GM18951 (cell line): ENCODE measurements around the gene RPS6KL1.

Experiments
- POLR2A ChIP-seq: IDR thresholded peaks from 4 replicates; pipeline ENCODE4 v1.6.1; 2011; ENCODE audit warnings: mild to moderate bottlenecking; ENCODE audit not compliant: insufficient read length, insufficient read depth; ENCODE audit errors: extremely low read depth
- in situ Hi-C: fragments of 300-500 bp; cut with MboI; formaldehyde crosslinking; loops from one replicate; pipeline ENCODE4 v1.12.0; 2022; ENCODE audit warnings: low sequenced_read_pairs, mixed read lengths, inconsistent platforms; ENCODE audit not compliant: unreplicated experiment

RPS6KL1 gene

DNA sequence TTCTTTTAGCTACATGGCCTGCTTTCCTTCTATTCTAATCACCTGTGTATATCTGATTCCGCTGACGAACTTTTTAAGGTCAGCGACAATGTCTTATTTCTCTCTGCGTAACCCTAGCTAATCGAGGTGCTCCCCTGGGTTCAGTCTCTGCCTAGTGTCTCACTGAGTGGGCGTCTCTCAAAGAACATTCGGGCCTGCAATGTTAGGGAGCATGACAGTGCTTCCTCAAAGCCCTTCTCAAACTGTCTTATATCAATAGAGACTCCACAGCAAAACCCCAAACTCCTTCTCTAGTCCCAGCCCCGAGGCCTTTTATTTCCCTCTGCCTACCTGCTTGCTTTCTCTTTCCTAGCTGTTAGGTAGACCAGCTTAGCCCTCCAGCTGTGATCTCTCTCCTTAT, 13.7 kb upstream of the RPS6KL1 start:
- in situ Hi-C loops = loop anchor here (10.0 kb wide), 1 partner anchor 148 kb away; no protein-coding TSS in a partner anchor
- no peak for TF ChIP-seq POLR2A

DNA sequence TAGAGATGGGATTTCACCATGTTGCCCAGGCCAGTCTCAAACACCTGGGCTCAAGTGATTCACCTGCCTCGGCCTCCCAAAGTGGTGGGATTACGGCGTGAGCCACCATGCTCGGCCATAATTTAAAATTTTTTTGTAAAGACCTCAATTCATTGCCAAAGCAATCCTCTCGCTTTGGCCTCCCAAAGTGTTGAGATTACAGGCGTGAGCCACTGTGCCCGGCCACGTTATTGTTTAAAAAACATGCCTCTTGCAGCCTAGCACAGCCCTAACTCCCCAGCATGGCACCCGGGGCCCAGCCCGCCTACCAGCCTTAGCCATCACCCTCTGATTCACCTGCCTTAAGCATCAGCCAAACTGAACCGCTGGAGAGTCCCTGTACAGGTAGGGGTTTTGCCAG, 13.1 kb upstream of the RPS6KL1 start:
- in situ Hi-C loops = loop anchor here (10.0 kb wide), 1 partner anchor 149 kb away; no protein-coding TSS in a partner anchor
- TF ChIP-seq POLR2A = no peak

DNA sequence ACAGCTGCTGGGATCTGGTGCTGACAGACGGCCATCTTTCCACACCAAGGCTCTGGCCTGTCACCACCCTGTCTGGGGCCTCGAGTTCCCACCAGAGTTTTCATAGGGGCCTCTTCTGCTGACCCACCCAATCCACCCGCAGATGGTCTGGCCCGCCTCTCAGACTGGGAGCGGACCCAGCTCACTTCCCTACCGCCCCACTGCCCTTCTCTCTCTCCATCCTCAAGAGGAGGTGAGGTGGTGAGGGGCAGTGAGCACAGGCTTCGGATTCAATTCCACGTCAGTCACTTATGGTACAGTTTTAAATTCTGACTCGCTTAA, 12.3 kb upstream of the RPS6KL1 start:
- TF ChIP-seq POLR2A = no peak
- in situ Hi-C loops = loop anchor here (10.0 kb wide), 1 partner anchor 149 kb away; no protein-coding TSS in a partner anchor

DNA sequence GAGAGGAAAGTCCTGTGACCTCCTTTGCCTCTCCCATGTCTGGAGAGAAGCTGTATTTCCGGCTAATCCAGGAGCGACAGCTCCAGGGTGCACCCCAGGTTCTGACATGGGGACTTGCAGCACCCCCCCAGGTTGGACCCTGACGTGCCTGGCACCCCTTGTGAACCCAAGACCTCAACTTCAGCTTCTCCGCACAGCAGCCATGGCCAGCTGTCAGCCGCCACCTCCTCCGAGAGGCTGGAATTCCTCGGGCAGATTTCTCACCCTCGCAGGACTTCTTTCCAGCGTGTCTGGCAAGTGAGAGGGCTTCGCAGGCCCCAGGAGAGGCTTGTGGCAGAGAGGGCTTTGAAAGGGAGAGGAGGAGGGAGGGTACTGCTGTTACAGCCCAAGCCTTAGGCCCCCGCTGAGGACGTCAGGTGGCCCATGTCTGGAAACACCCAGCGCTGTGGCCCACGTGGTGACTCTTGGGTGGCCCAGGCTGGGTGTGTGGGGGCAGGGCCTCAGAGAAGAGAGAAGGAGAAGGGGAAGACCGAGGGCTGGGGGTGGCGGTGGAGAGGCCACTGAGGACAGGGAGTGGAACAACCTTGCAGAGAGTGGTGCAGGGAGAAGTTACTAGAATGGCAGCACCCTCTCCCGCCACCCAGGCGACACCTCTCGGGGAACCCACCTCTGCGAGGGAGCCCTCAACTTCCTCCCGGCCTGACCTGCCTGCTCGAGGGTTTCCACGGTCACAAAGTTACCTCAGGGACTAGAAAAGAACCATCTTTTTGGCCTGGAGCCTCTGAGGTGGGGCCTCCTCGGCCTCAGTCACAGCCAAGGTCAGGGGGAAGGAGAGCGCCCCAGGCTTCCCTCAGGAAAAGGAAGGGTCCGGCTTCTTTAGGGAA, 11.7 kb upstream of the RPS6KL1 start:
- in situ Hi-C loops = loop anchor here (10.0 kb wide), 1 partner anchor 150 kb away; no protein-coding TSS in a partner anchor
- TF ChIP-seq POLR2A = no peak

DNA sequence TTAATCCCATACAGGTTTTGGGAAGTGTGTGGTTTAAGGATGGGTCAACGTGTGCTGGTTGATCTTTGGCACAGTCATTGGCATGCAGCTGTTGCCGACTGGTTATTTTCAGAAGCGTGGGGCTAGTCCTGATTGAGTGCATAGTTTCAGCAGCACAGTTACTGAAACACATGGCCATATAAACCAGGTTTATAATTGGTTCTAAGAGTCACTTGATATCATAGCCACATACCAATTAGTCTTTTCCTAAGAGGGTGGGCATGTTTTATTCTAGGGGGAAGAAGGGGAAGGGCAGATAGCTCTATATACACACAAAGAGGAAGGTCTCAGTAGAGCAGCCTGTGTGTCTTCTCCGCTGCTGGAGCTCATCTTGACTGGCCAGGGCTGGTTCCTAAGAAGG, 11.0 kb upstream of the RPS6KL1 start:
- in situ Hi-C loops = loop anchor here (10.0 kb wide), 1 partner anchor 151 kb away; no protein-coding TSS in a partner anchor
- TF ChIP-seq POLR2A = no peak

DNA sequence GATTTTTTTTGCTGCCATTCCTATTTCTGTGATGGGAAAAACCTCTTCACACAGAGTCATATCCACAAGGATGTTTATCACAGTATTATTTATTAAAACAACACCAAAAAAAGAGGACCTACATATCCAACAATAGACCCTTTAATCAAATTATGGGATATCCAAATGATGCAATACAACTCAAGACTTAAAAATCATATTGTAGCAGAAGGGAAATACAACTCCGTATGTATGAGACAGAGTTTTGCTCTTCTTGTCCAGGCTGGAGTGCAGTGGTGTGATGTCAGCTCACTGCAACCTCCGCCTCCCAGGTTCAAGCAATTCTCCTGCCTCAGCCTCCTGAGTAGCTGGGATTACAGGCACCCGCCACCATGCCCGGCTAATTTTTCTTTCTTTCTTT, 9.9 kb upstream of the RPS6KL1 start:
- in situ Hi-C loops = loop anchor here (10.0 kb wide), 1 partner anchor 152 kb away; no protein-coding TSS in a partner anchor

DNA sequence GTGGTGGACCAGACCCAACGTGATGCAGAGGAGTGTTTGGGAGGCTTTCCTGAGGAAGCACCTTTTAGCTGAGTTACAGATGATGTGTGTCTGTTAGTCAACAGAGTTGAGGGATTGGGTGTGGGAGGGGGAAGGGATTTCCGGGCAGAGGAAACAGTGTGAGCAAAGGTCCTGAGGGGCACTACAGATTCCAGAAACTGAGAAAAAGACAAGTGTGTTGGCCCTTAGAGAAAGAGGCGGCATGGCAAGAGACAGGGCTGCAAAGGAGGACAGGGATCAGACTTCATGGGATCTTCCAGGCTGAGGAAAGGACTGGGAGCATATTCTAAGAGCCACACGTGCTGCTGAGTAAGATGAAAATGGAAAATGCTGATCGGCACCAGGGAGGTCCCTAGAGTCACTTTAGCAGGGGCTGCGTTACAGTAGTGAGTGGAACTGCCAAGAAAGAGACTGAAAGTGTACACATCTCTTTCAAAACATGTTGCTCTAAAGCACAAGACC, 9.4 kb upstream of the RPS6KL1 start:
- TF ChIP-seq POLR2A = no peak
- in situ Hi-C loops = loop anchor here (10.0 kb wide), 1 partner anchor 152 kb away; no protein-coding TSS in a partner anchor

DNA sequence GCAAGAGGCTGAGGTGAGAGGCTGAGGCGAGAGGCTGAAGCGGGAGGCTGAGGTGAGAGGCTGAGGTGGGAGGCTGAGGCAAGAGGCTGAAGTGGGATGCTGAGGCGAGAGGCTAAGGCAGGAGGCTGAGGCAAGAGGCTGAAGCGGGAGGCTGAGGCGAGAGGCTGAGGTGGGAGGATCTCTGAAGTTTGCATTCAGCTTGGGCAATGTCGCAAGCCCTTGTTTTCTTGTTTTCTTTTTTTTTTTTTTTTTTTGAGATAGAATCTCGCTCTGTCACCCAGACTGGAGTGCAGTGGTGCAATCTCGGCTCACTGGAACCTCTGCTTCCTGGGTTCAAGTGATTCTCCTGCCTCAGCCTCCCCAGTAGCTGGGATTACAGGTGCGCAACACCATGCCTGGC, 8.7 kb upstream of the RPS6KL1 start:
- in situ Hi-C loops = loop anchor here (10.0 kb wide), 1 partner anchor 153 kb away; no protein-coding TSS in a partner anchor

DNA sequence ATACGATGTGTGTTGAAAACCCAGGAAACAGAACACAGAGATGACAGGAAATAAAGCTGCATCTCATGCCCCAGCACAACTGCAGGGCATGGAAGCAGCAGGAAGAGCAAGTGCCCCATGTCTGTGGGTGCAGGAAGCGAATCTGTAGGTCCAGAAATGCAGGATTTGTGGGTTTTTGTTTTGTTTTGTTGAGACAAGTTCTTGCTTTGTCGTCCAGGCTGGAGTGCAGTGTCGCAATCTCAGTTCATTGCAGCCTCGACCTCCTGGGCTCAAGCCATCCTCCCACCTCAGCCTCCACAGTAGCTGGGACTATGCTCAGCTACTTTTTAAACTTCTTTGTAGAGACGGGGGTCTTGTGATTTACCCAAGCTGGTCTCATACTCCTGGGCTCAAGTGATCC, 6.2 kb upstream of the RPS6KL1 start:
- in situ Hi-C loops = no loop called here
- TF ChIP-seq POLR2A = no peak

DNA sequence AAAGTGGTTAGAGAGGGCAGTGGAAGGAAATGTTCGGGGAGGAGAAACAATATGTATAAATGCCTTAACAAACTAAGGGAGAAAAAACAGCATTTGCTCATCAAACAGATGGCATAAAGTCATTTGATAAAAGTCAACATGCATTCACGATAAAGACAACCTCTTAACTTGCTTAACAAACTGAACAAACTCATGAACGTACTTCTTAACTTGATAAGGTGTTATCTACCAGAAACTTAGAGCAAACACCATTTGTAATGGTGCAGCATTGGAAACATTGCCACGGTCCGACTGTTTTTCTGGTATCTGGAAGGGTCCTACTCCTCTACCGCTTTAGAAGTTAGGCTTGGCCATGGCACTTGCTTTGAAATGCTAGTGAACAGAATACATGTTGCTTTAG, 4.2 kb upstream of the RPS6KL1 start:
- in situ Hi-C loops = no loop called here

DNA sequence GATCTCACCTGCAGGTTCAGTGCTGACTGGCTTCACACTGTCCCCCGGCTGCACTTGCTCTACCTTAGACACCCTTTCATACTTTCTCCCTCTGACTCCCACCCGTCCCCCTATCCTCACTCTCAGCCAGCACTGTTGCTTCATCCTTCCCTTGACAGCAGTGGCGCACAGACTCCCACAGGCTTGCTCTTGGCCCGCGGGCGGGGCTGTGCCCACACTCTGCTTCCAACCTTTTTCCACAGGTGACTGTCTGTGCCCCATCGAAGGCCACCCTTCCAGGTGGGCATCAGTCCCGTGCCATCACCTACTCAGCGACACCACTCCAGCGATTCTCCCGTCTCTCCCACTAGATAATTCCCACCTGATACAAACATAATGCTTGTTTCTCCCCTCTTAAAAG, 1.0 kb upstream of the RPS6KL1 start:
- in situ Hi-C loops = loop anchor here (25.0 kb wide), 1 partner anchor 363 kb away; the partner anchor contains the start of gene FOS
- no peak for TF ChIP-seq POLR2A

More for the DNA sequence above, 4.2 kb upstream of the RPS6KL1 start:
- TF ChIP-seq POLR2A = no peak

DNA sequence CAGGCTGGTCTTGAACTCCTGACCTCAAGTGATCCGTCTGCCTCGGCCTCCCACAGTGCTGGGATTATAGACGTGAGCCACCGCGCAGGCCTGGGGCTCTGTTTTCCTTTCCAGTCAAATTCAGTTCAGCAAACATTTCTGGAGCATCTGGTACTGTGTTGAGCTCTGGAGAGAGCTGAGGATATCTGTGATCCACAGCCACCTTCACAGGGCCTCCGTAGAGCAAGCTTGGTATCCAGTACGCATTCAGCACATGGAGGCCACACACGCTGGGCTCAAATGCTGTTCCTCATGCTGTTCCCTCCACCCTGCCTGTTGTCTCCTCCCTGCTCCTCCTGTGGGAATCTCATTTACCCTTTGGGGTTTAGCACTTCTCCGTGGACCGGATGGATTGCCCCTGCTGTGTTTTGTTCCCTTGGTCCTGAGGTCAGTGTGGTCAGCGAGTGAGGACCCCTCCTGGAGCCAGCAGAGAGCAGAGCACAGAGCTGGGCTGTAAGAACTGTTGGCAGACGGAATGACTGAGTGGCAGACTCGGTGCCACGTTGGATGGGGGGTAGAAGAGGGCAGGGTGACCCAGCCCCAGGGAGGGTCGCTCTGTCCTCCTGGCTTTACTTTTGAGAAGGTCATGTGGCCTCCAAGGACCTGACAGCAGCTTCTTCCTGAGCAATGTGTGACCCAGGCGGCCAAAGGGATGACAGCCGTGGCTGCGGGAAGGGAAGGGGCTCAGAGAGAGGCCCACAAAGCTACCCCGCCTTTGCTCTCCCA, 891 bp downstream of the RPS6KL1 start:
- TF ChIP-seq POLR2A = no peak
- in situ Hi-C loops = loop anchor here (25.0 kb wide), 1 partner anchor 365 kb away; the partner anchor contains the start of gene FOS

DNA sequence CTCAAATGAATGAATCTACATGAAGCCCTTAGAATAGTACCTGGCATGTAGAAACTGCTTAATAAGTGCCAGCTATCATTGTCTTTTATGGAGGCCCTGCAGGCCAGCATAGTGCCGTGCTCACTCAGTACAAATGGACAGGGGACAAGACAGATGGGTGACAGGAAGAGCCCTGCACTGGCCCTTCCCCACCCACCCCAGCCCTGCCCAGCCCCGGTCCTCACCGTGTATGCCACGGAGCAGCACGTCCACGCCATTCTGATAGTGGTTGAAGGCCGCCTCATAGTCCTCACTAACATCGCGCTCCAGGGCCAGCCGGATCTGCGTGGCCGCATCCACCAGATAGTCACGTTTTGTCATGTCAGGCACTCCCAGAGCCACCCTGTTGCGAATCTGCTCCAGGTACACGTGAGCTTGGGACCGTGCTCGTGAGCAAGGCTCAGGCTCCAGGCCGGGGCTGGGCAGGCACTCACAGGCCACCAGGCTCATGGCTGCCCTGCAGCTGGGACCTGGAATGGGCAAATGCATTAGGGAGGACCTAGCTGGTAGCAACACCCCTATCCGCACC, 1.9 kb downstream of the RPS6KL1 start:
- no peak for TF ChIP-seq POLR2A
- in situ Hi-C loops = loop anchor here (25.0 kb wide), 1 partner anchor 366 kb away; the partner anchor contains the start of gene FOS

DNA sequence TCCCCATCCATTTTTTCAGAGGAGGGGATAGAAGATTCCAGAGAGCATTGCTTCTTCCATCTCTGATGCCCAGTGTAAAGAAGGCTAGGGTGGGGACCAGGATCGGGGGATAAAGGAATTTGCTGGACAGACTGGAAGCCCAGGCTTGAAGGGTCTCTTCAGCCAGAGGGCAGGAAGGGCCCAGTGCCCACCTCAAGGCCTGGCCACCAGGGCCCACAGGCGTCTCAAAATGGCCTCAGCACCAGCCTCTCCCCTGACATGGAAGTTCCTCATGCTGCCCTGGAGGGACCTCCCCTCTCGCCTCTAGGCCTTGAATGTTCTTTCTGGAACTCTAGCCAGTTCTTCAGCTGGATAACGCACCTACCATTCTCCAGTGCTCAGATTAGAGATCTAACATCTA, 2.8 kb downstream of the RPS6KL1 start:
- in situ Hi-C loops = loop anchor here (25.0 kb wide), 1 partner anchor 367 kb away; the partner anchor contains the start of gene FOS
- TF ChIP-seq POLR2A = no peak
